ENCODE measurements around the gene RAB44. TPM values are rescaled to one million over a fixed set of nuclear protein-coding genes. Genes with fewer than 3 reads are reported as not detected.
"Not testable (repeated sequence)": the region's sequence is repeated elsewhere in the genome, so short reads cannot be mapped to it uniquely, and the experiment has no call there.

RAB44 gene
- not detected for total RNA-seq

- peaks cover 3 to 11% (median 6%) of the 10 kb centered on the region in 3 donors for H3K4me1 ChIP-seq (ENCODE audit: control insufficient read depth in 3 of 3, insufficient read depth in 3 of 3, low read length in 3 of 3)
- no peak within 1 kb of the TSS for H3K4me3 ChIP-seq (ENCODE audit: low read length in 3 of 3)
- no peaks in the 10 kb centered on the region for H3K36me3 ChIP-seq (ENCODE audit: control insufficient read depth in 3 of 3, insufficient read depth in 3 of 3, low read length in 3 of 3)
- no peak within 1 kb of the TSS for H3K9ac ChIP-seq (ENCODE audit: low read depth in 1 of 3, low read length in 3 of 3)
- no peak within 1 kb of the TSS for H3K27ac ChIP-seq (ENCODE audit: low read depth, low read length)
- no peaks in the 10 kb centered on the region for H3K27me3 ChIP-seq (ENCODE audit: control insufficient read depth in 3 of 3, insufficient read depth in 3 of 3, low read length in 3 of 3)
- H3K9me3 ChIP-seq (ENCODE audit: control insufficient read depth in 3 of 3, low read length in 3 of 3): no peaks in the 10 kb centered on the region
Observed at GRCh38 chr6:36697481-36697903, at the start of gene RAB44. Gene RAB44, plus strand, starts transcription at chr6:36697826. Its CDS starts 6,410 bp downstream, at chr6:36704236.

GRCh38 chr6:36649086-36649485 lies 48.5 kb upstream of the RAB44 start:
- H3K9ac ChIP-seq (ENCODE audit: low read depth in 1 of 3, low read length in 3 of 3): no peak overlapping the region
- H3K27ac ChIP-seq (ENCODE audit: low read depth, low read length): no peak overlapping the region
- peaks cover 0 to 2% (median 0%) of the 10 kb centered on the region in 3 donors for H3K27me3 ChIP-seq (ENCODE audit: control insufficient read depth in 3 of 3, insufficient read depth in 3 of 3, low read length in 3 of 3)
- H3K36me3 ChIP-seq (ENCODE audit: control insufficient read depth in 3 of 3, insufficient read depth in 3 of 3, low read length in 3 of 3): no peaks in the 10 kb centered on the region
- H3K4me1 ChIP-seq (ENCODE audit: control insufficient read depth in 3 of 3, insufficient read depth in 3 of 3, low read length in 3 of 3): peaks cover 0 to 8% (median 5%) of the 10 kb centered on the region in 3 donors
- no peak overlapping the region for H3K4me3 ChIP-seq (ENCODE audit: low read length in 3 of 3)
- H3K9me3 ChIP-seq (ENCODE audit: control insufficient read depth in 3 of 3, low read length in 3 of 3): no peaks in the 10 kb centered on the region

GRCh38 chr6:36649701-36650484 lies 47.7 kb upstream of the RAB44 start:
- H3K36me3 ChIP-seq (ENCODE audit: control insufficient read depth in 3 of 3, insufficient read depth in 3 of 3, low read length in 3 of 3): no peaks in the 10 kb centered on the region

GRCh38 chr6:36650848-36651478 lies 46.7 kb upstream of the RAB44 start:
- H3K27ac ChIP-seq (ENCODE audit: low read depth, low read length): no peak overlapping the region
- peaks cover 0 to 2% (median 2%) of the 10 kb centered on the region in 3 donors for H3K27me3 ChIP-seq (ENCODE audit: control insufficient read depth in 3 of 3, insufficient read depth in 3 of 3, low read length in 3 of 3)
- H3K36me3 ChIP-seq (ENCODE audit: control insufficient read depth in 3 of 3, insufficient read depth in 3 of 3, low read length in 3 of 3): no peaks in the 10 kb centered on the region
- H3K9ac ChIP-seq (ENCODE audit: low read depth in 1 of 3, low read length in 3 of 3): no peak overlapping the region
- H3K9me3 ChIP-seq (ENCODE audit: control insufficient read depth in 3 of 3, low read length in 3 of 3): no peaks in the 10 kb centered on the region
- H3K4me3 ChIP-seq (ENCODE audit: low read length in 3 of 3): no peak overlapping the region
- H3K4me1 ChIP-seq (ENCODE audit: control insufficient read depth in 3 of 3, insufficient read depth in 3 of 3, low read length in 3 of 3): peaks cover 0 to 8% (median 5%) of the 10 kb centered on the region in 3 donors

More at GRCh38 chr6:36649701-36650484, 47.7 kb upstream of the RAB44 start:
- Histone ChIP-seq H3K27me3 (ENCODE audit: control insufficient read depth in 3 of 3, insufficient read depth in 3 of 3, low read length in 3 of 3) (peaks cover 0 to 2% (median 0%) of the 10 kb centered on the region in 3 donors), H3K9me3 (ENCODE audit: control insufficient read depth in 3 of 3, low read length in 3 of 3) (no peaks in the 10 kb centered on the region), H3K4me3 (ENCODE audit: low read length in 3 of 3) (no peak overlapping the region), H3K4me1 (ENCODE audit: control insufficient read depth in 3 of 3, insufficient read depth in 3 of 3, low read length in 3 of 3) (peaks cover 0 to 8% (median 5%) of the 10 kb centered on the region in 3 donors), H3K9ac (ENCODE audit: low read depth in 1 of 3, low read length in 3 of 3) (no peak overlapping the region), H3K27ac (ENCODE audit: low read depth, low read length) (no peak overlapping the region)

- Histone ChIP-seq H3K9ac (ENCODE audit: low read depth in 1 of 3, low read length in 3 of 3) (no peak overlapping the region), H3K4me1 (ENCODE audit: control insufficient read depth in 3 of 3, insufficient read depth in 3 of 3, low read length in 3 of 3) (peaks cover 0 to 8% (median 5%) of the 10 kb centered on the region in 3 donors), H3K36me3 (ENCODE audit: control insufficient read depth in 3 of 3, insufficient read depth in 3 of 3, low read length in 3 of 3) (no peaks in the 10 kb centered on the region), H3K27ac (ENCODE audit: low read depth, low read length) (no peak overlapping the region), H3K4me3 (ENCODE audit: low read length in 3 of 3) (no peak overlapping the region), H3K9me3 (ENCODE audit: control insufficient read depth in 3 of 3, low read length in 3 of 3) (no peaks in the 10 kb centered on the region), H3K27me3 (ENCODE audit: control insufficient read depth in 3 of 3, insufficient read depth in 3 of 3, low read length in 3 of 3) (peaks cover 0 to 2% (median 2%) of the 10 kb centered on the region in 3 donors)
Observed at GRCh38 chr6:36651659-36652379, 45.8 kb upstream of the RAB44 start.

GRCh38 chr6:36654469-36654868 lies 43.2 kb upstream of the RAB44 start:
- H3K27me3 ChIP-seq (ENCODE audit: control insufficient read depth in 3 of 3, insufficient read depth in 3 of 3, low read length in 3 of 3); H3K36me3 ChIP-seq (ENCODE audit: control insufficient read depth in 3 of 3, insufficient read depth in 3 of 3, low read length in 3 of 3); H3K9ac ChIP-seq (ENCODE audit: low read depth in 1 of 3, low read length in 3 of 3); H3K9me3 ChIP-seq (ENCODE audit: control insufficient read depth in 3 of 3, low read length in 3 of 3); H3K4me3 ChIP-seq (ENCODE audit: low read length in 3 of 3); H3K27ac ChIP-seq (ENCODE audit: low read depth, low read length); H3K4me1 ChIP-seq (ENCODE audit: control insufficient read depth in 3 of 3, insufficient read depth in 3 of 3, low read length in 3 of 3): not testable (repeated sequence)

- H3K27me3 ChIP-seq (ENCODE audit: control insufficient read depth in 3 of 3, insufficient read depth in 3 of 3, low read length in 3 of 3): peaks cover 0 to 2% (median 0%) of the 10 kb centered on the region in 3 donors
- H3K4me1 ChIP-seq (ENCODE audit: control insufficient read depth in 3 of 3, insufficient read depth in 3 of 3, low read length in 3 of 3): peaks cover 0 to 3% (median 0%) of the 10 kb centered on the region in 3 donors
- no peaks in the 10 kb centered on the region for H3K9me3 ChIP-seq (ENCODE audit: control insufficient read depth in 3 of 3, low read length in 3 of 3)
- no peaks in the 10 kb centered on the region for H3K36me3 ChIP-seq (ENCODE audit: control insufficient read depth in 3 of 3, insufficient read depth in 3 of 3, low read length in 3 of 3)
- H3K9ac ChIP-seq (ENCODE audit: low read depth in 1 of 3, low read length in 3 of 3): no peak overlapping the region
- no peak overlapping the region for H3K4me3 ChIP-seq (ENCODE audit: low read length in 3 of 3)
- no peak overlapping the region for H3K27ac ChIP-seq (ENCODE audit: low read depth, low read length)
Observed at GRCh38 chr6:36655085-36655724, 42.4 kb upstream of the RAB44 start.

- Histone ChIP-seq H3K4me1 (ENCODE audit: control insufficient read depth in 3 of 3, insufficient read depth in 3 of 3, low read length in 3 of 3) (peaks cover 4 to 7% (median 5%) of the 10 kb centered on the region in 3 donors), H3K4me3 (ENCODE audit: low read length in 3 of 3) (no peak overlapping the region), H3K27me3 (ENCODE audit: control insufficient read depth in 3 of 3, insufficient read depth in 3 of 3, low read length in 3 of 3) (peaks cover 0 to 2% (median 2%) of the 10 kb centered on the region in 3 donors), H3K9me3 (ENCODE audit: control insufficient read depth in 3 of 3, low read length in 3 of 3) (no peaks in the 10 kb centered on the region), H3K36me3 (ENCODE audit: control insufficient read depth in 3 of 3, insufficient read depth in 3 of 3, low read length in 3 of 3) (no peaks in the 10 kb centered on the region), H3K27ac (ENCODE audit: low read depth, low read length) (no peak overlapping the region), H3K9ac (ENCODE audit: low read depth in 1 of 3, low read length in 3 of 3) (no peak overlapping the region)
Observed at GRCh38 chr6:36656441-36656840, 41.2 kb upstream of the RAB44 start.

- H3K27me3 ChIP-seq (ENCODE audit: control insufficient read depth in 3 of 3, insufficient read depth in 3 of 3, low read length in 3 of 3): peaks cover 0 to 2% (median 2%) of the 10 kb centered on the region in 3 donors
- H3K9me3 ChIP-seq (ENCODE audit: control insufficient read depth in 3 of 3, low read length in 3 of 3): no peaks in the 10 kb centered on the region
Observed at GRCh38 chr6:36657271-36657670, 40.4 kb upstream of the RAB44 start.

More at GRCh38 chr6:36657271-36657670, 40.4 kb upstream of the RAB44 start:
- Histone ChIP-seq H3K27ac (ENCODE audit: low read depth, low read length) (no peak overlapping the region), H3K4me3 (ENCODE audit: low read length in 3 of 3) (no peak overlapping the region), H3K9ac (ENCODE audit: low read depth in 1 of 3, low read length in 3 of 3) (no peak overlapping the region), H3K36me3 (ENCODE audit: control insufficient read depth in 3 of 3, insufficient read depth in 3 of 3, low read length in 3 of 3) (no peaks in the 10 kb centered on the region), H3K4me1 (ENCODE audit: control insufficient read depth in 3 of 3, insufficient read depth in 3 of 3, low read length in 3 of 3) (peaks cover 4 to 8% (median 5%) of the 10 kb centered on the region in 3 donors)
